LNCAP (cell line): Measurements from ENCODE around the gene C17orf75.

Source experiments
- CTCF ChIP-seq: fragments of 450-650 bp; IDR thresholded peaks from 2 replicates; pipeline ENCODE4 v1.5.1; 2017; ENCODE audit warnings: mild to moderate bottlenecking

C17orf75 gene

GRCh38 chr17:32307658-32308057, 34.3 kb downstream of the C17orf75 start:
- no peak for TF ChIP-seq CTCF

GRCh38 chr17:32305049-32305448, 36.9 kb downstream of the C17orf75 start:
- no peak for TF ChIP-seq CTCF

- no peak for TF ChIP-seq CTCF
Measured at GRCh38 chr17:32303781-32304288, 38.1 kb downstream of the C17orf75 start.

- TF ChIP-seq CTCF = no peak
Measured at GRCh38 chr17:32302860-32303649, 38.9 kb downstream of the C17orf75 start.

- no peak for TF ChIP-seq CTCF
Measured at GRCh38 chr17:32302037-32302436, 39.9 kb downstream of the C17orf75 start.

- no peak for TF ChIP-seq CTCF
Measured at GRCh38 chr17:32299580-32300164, 42.3 kb downstream of the C17orf75 start.

GRCh38 chr17:32298721-32299579, 43.0 kb downstream of the C17orf75 start:
- TF ChIP-seq CTCF = no peak
